Measurements from ENCODE around the gene ZNF800.

The ZNF800 gene

GRCh38 chr7:127342596-127342995 is 49.9 kb downstream of the ZNF800 start:
- Mint-ChIP-seq H3K4me3 (no peak overlapping the region), H3K4me1 (peaks cover 9% of the 10 kb centered on the region), H3K27ac (no peak overlapping the region), H3K27me3 (no peaks in the 10 kb centered on the region), H3K9me3 (no peaks in the 10 kb centered on the region)
- ATAC-seq: no peak
- DNase-seq: no peak

DNA sequence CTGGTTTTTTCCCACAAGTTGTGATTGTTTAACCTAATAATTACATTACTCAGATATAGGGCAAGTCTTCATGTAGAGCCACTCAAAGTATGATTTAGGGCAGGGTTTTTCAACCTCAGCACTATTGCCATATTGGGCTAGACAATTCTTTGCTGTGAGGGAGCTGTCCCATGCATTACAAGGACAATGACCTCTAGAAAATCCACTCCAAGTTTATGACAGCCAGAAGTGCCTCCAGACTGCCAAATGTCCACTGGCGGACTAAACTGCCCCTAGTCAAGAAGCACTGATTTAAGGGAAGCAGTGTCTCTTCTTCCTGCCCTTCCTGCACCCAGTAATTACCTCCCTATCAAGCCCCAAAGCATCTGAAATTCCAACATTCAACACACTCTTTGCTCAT is 54.4 kb downstream of the ZNF800 start:
- H3K27ac Mint-ChIP-seq: no peak overlapping the region
- H3K4me1 Mint-ChIP-seq: no peaks in the 10 kb centered on the region
- ATAC-seq: no peak
- H3K9me3 Mint-ChIP-seq: no peaks in the 10 kb centered on the region
- H3K27me3 Mint-ChIP-seq: peaks cover 20% of the 10 kb centered on the region
- no peak overlapping the region for H3K4me3 Mint-ChIP-seq
- no peak for DNase-seq

- ATAC-seq (no peak), DNase-seq (no peak)
- Mint-ChIP-seq H3K4me3 (no peak overlapping the region), H3K9me3 (no peaks in the 10 kb centered on the region), H3K27ac (no peak overlapping the region), H3K27me3 (peaks cover 20% of the 10 kb centered on the region), H3K4me1 (no peaks in the 10 kb centered on the region)
Measured at GRCh38 chr7:127337581-127337980, 54.9 kb downstream of the ZNF800 start.

DNA sequence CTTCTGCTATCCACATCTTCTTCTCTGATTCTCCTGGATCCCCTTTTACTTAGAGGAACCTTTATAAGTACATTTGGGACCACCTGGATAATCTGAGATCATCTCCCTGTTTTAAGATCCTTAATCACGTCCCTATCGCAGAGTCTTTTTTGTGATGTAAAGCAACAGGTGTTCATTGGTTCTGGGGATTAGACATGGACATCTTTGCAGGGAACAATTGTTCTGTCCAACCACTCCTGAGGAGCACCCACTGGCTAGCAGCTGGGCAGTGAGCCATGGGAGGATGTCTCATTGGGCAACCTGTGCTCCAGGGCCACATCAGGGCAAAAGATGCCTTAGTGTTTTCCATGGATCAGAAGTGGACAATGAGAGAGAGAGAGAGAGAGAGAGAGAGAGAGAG is 56.0 kb downstream of the ZNF800 start:
- no peaks in the 10 kb centered on the region for H3K9me3 Mint-ChIP-seq
- no peak overlapping the region for H3K27ac Mint-ChIP-seq
- no peak overlapping the region for H3K4me3 Mint-ChIP-seq
- no peak for ATAC-seq
- no peak for DNase-seq
- H3K27me3 Mint-ChIP-seq: peaks cover 20% of the 10 kb centered on the region
- H3K4me1 Mint-ChIP-seq: no peaks in the 10 kb centered on the region

GRCh38 chr7:127332880-127333279 is 59.6 kb downstream of the ZNF800 start:
- H3K27ac Mint-ChIP-seq: no peak overlapping the region
- ATAC-seq (no peak), DNase-seq (no peak)
- H3K9me3 Mint-ChIP-seq: no peaks in the 10 kb centered on the region
- peaks cover 28% of the 10 kb centered on the region for H3K27me3 Mint-ChIP-seq
- no peak overlapping the region for H3K4me3 Mint-ChIP-seq
- H3K4me1 Mint-ChIP-seq: no peaks in the 10 kb centered on the region

GRCh38 chr7:127330070-127330469 is 62.4 kb downstream of the ZNF800 start:
- Mint-ChIP-seq H3K4me3 (no peak overlapping the region), H3K27me3 (peaks cover 26% of the 10 kb centered on the region), H3K27ac (no peak overlapping the region), H3K9me3 (no peaks in the 10 kb centered on the region), H3K4me1 (no peaks in the 10 kb centered on the region)
- DNase-seq (no peak), ATAC-seq (no peak)

DNA sequence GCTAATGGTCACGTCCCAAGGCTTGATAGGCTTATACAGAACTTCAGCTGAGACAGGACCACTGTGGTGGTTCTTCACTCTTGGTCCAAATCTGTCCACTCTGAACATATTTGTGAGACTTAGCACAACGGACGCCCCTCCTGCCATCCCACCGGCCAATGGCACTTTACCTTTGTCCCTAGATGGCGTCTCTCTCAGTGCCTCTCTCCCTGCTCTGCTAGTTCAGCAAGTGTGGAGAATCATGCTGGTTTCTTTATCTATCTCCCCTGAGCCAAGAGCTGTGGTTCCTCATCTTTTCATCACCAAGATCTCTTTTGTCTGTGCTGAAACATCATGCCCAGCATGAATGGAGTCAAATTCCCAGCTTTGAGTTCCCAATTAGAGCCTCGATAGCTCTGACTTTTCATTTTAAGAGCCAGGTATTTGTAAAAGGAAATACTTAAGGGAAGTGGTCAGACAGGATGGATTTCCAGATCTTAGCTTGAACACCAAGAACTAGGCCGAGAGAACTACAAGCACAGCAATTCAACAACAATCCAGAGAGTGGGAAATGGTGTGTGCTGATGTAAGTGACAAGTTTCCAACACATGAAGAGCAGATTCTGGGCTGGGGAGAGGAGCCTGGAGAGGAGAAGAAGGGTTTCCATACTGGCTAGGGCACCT is 69.5 kb downstream of the ZNF800 start:
- peak overlapping the region in 1 of 2 donors; percentile 4 for H3K4me3 Mint-ChIP-seq
- peaks cover 17% of the 10 kb centered on the region for H3K4me1 Mint-ChIP-seq
- H3K27me3 Mint-ChIP-seq: peaks cover 28% of the 10 kb centered on the region
- DNase-seq (no peak), ATAC-seq (peak; percentile 16)
- peak overlapping the region; percentile 49 to 73 for H3K27ac Mint-ChIP-seq
- no peaks in the 10 kb centered on the region for H3K9me3 Mint-ChIP-seq

DNA sequence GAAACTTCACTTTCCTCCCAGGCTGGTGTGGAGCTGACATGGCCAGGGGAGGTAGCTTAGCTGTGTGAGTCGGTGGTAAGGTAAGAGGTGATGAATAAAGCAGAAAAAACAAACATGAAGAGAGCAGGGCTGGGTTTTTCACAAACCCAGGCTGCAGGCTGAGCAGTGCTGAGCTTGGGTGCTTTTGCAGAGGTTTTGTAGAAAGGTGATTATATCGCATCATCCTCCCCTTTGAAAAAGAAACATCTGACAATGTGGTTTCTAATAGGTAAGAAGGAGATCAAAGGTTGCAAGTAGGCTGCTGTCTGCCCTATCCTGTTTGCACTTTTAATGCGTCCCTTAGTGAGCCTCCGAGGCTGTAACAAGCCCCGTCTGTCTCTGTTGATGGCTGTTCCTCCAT is 70.2 kb downstream of the ZNF800 start:
- H3K4me3 Mint-ChIP-seq: no peak overlapping the region
- peaks cover 28% of the 10 kb centered on the region for H3K27me3 Mint-ChIP-seq
- no peaks in the 10 kb centered on the region for H3K9me3 Mint-ChIP-seq
- peaks cover 17% of the 10 kb centered on the region for H3K4me1 Mint-ChIP-seq
- ATAC-seq (peak; percentile 61), DNase-seq (no peak)
- no peak overlapping the region for H3K27ac Mint-ChIP-seq

GRCh38 chr7:127320974-127321373 is 71.5 kb downstream of the ZNF800 start:
- Mint-ChIP-seq H3K9me3 (no peaks in the 10 kb centered on the region), H3K27ac (no peak overlapping the region), H3K27me3 (peaks cover 28% of the 10 kb centered on the region), H3K4me3 (no peak overlapping the region), H3K4me1 (peaks cover 17% of the 10 kb centered on the region)
- no peak for DNase-seq
- no peak for ATAC-seq
